HepG2 (cell line): ENCODE results near the gene CCDC9B.

Experiments
- CTCF ChIP-seq: sonication (generic); formaldehyde crosslinking; IDR thresholded peaks from 2 replicates; pipeline ENCODE4 v1.5.0; 2020; ENCODE audit warnings: mild to moderate bottlenecking, missing genetic modification reagents, moderate library complexity
- FOXK2 ChIP-seq: fragments of 450-650 bp; IDR thresholded peaks from 2 replicates; pipeline ENCODE4 v1.6.1; 2016
- HES4 ChIP-seq: sonication (generic); formaldehyde crosslinking; IDR thresholded peaks from 2 replicates; pipeline ENCODE4 v1.9.0; 2021; ENCODE audit warnings: mild to moderate bottlenecking, missing genetic modification reagents, borderline replicate concordance
- MAZ ChIP-seq, 2 experiments: sonication (generic) in 1 of 2; formaldehyde crosslinking in 1 of 2; IDR thresholded peaks; 2 replicates each; pipeline versions ENCODE4 v1.5.0 to v1.6.1; 2012 to 2020; ENCODE audit warnings: low read depth in 2 of 2, mild to moderate bottlenecking in 2 of 2, borderline replicate concordance in 1 of 2, improper control_type of control experiment in 1 of 2, low read length in 1 of 2, missing genetic modification reagents in 1 of 2, moderate library complexity in 1 of 2
- NFIC ChIP-seq: IDR thresholded peaks from 2 replicates; pipeline ENCODE4 v1.6.1; 2012; ENCODE audit warnings: mild to moderate bottlenecking, low read length, inconsistent platforms
- POLR2A ChIP-seq, 2 experiments: IDR thresholded peaks; 2 replicates each; pipeline ENCODE4 v1.6.1; 2011; ENCODE audit warnings: low read depth in 2 of 2, low read length in 2 of 2, mild to moderate bottlenecking in 1 of 2, moderate library complexity in 1 of 2; ENCODE audit not compliant: insufficient read depth in 1 of 2
- POLR2AphosphoS5 ChIP-seq: IDR thresholded peaks from 2 replicates; pipeline ENCODE4 v1.6.1; 2012; ENCODE audit warnings: low read depth, low read length
- XRCC5 ChIP-seq: fragments of 200-400 bp; formaldehyde crosslinking; optimal IDR thresholded peaks from 2 replicates; pipeline ENCODE3; 2017; ENCODE audit warnings: mild to moderate bottlenecking, low read length
- ZNF3 ChIP-seq: IDR thresholded peaks from 2 replicates; pipeline ENCODE4 v1.7.0; 2017; ENCODE audit warnings: inconsistent platforms
- ZNF350 ChIP-seq: sonication (generic); formaldehyde crosslinking; IDR thresholded peaks from 2 replicates; pipeline ENCODE4 v1.4.0; 2020; ENCODE audit warnings: mild to moderate bottlenecking, low read depth, missing genetic modification reagents, borderline replicate concordance

- TF ChIP-seq POLR2A (IDR thresholded peaks at IDR 0.05; ENCODE audit: insufficient read depth in 1 of 2, low read depth in 2 of 2, low read length in 2 of 2), result no peak
- no peak for TF ChIP-seq POLR2AphosphoS5
- no peak for TF ChIP-seq HES4 (CRISPR knock-in tag)
- no peak for TF ChIP-seq NFIC
- TF ChIP-seq ZNF350 (CRISPR knock-in tag), result no peak
- TF ChIP-seq CTCF (CRISPR knock-in tag), result no peak
- no peak for TF ChIP-seq MAZ (IDR thresholded peaks at IDR 0.05; ENCODE audit: borderline replicate concordance, low read depth, low read length)
- no peak for TF ChIP-seq MAZ (CRISPR knock-in tag; IDR thresholded peaks at IDR 0.05; ENCODE audit: low read depth)
- no peak for TF ChIP-seq FOXK2
- no peak for TF ChIP-seq ZNF3 (CRISPR knock-in tag)
- no peak for TF ChIP-seq XRCC5
Observed at GRCh38 chr15:40361640-40362039, 20.9 kb upstream of the CCDC9B start.
